ENCODE results near the gene ATG13.

DNA sequence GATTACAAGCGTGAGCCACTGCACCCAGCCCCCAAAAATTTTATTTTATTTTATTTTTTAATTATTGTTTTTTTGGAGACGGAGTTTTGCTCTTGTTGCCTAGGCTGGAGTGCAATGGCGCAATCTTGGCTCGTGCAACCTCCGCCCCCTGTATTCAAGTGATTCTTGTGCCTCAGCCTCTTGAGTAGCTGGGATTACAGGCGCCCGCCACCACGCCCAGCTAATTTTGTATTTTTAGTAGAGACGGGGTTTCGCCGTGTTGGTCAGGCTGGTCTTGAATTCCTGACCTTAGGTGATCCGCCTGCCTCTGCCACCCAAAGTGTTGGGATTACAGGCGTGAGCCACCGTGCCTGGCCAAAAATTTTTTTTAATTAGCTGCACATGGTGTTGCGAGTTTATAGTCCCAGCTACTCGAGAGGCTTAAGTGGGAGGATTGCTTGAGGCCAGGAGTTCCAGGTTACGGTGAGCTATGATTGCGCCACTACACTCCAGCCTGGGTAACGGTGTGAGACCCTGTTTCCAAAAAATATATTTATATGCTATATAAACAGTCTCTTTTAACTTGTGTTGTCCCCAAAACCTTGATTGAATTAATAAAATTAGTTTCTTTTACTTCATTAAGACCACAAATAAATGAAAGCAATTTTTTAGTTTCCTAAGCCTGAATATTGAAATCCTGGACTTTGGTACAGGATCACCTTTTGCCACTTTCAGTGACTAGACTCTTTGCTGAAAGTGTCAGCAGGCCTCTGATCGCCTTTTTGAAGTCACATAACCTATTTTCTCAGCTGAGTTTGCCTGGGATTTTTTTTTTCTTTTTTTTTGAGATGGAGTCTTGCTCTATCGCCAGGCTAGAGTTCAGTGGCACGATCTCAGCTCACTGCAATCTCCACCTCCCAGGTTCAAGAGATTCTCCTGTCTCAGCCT, 16.2 kb downstream of the ATG13 start:
- no peak for TF ChIP-seq POLR2AphosphoS5 (IDR thresholded peaks at IDR 0.05)
- TF ChIP-seq POLR2A (IDR thresholded peaks at IDR 0.05) = no peak
